Left colon (tissue), 2 donors: ENCODE results near the gene MGARP. TPM values are rescaled to one million over a fixed set of nuclear protein-coding genes. Genes with fewer than 3 reads are reported as not detected.

Experiments used
- ATAC-seq: fragments of 200-7000 bp; cut with Tn5 transposase; one replicate; pipeline ENCODE4 v1.9.1; 2020; ENCODE audit warnings: mild to moderate bottlenecking, moderate library complexity
- DNase-seq, 2 donors: peaks; one replicate each; pipeline ENCODE4 v3.0.0-alpha.2; 2020
- intact Hi-C, 2 donors: fragments of 100-400 bp; cut with DNase I in 1 of 2; cut with micrococcal nuclease in 1 of 2; formaldehyde crosslinking; loops; one replicate each; pipeline versions ENCODE4 v1.11.2 to v1.14.0; 2022; cut with DNase I, micrococcal nuclease
- total RNA-seq, 2 donors: library from RNA; stranded (reverse); fragmentation: NEBNext Ultra II Directional; extraction: Animal tissue kit (Norgen Biotek cat#: 25700); gene quantifications; one replicate each; pipeline ENCODE4 v1.2.1, GENCODE V29; 2021
- donor health status: DM: no; HTN: no; CAD: no.
- donor health status: DM: yes; HTN: yes; CAD: no.

MGARP gene
- total RNA-seq, 2 donors from 2014 or later = 0.22 TPM; not detected in 1

- ATAC-seq (no peak), DNase-seq (no peak)
- intact Hi-C loops = loop anchor here in 1 of 2 donors (10.0 kb wide), 1 partner anchor 65 kb away; the partner anchor contains the start of gene MGARP
These were observed 60.5 kb downstream of the MGARP start for GRCh38 chr4:139219450-139220055.

Other genes starting within 250 kb of the MGARP start
- gene ELF2, start 103.0 kb downstream of the MGARP start, total RNA-seq = 10 to 100 TPM; 32.6 TPM
- 10 to 100 TPM; 25.3 to 37.5 TPM for gene NAA15, start 21.3 kb upstream of the MGARP start, total RNA-seq
- gene NDUFC1, start 22.3 kb upstream of the MGARP start, total RNA-seq = 10 to 100 TPM; 82.1 to 89.9 TPM
- gene RAB33B, start 173.9 kb upstream of the MGARP start, total RNA-seq = 1 to 10 TPM; 4.1 to 5.2 TPM